Stimulated activated CD4-positive, alpha-beta T cell treated with anti-CD3 and anti-CD28 coated beads, Interleukin-1b, Interleukin-23, amount 100 ng/mL, for 4 hours (primary cell): ENCODE data around the gene TNPO3.

Source experiments
- DNase-seq, 2 donors: peaks; one replicate each; pipeline ENCODE4 v3.0.0-alpha.2; 2020; ENCODE audit warnings: low read depth in 2 of 2

Gene TNPO3

GRCh38 chr7:128908750-128909624 is 145.9 kb downstream of the TNPO3 start:
- no peak for DNase-seq

GRCh38 chr7:128906766-128907559 is 147.9 kb downstream of the TNPO3 start:
- no peak for DNase-seq

- no peak for DNase-seq
Measured at GRCh38 chr7:128906001-128906765, 148.7 kb downstream of the TNPO3 start.

DNA sequence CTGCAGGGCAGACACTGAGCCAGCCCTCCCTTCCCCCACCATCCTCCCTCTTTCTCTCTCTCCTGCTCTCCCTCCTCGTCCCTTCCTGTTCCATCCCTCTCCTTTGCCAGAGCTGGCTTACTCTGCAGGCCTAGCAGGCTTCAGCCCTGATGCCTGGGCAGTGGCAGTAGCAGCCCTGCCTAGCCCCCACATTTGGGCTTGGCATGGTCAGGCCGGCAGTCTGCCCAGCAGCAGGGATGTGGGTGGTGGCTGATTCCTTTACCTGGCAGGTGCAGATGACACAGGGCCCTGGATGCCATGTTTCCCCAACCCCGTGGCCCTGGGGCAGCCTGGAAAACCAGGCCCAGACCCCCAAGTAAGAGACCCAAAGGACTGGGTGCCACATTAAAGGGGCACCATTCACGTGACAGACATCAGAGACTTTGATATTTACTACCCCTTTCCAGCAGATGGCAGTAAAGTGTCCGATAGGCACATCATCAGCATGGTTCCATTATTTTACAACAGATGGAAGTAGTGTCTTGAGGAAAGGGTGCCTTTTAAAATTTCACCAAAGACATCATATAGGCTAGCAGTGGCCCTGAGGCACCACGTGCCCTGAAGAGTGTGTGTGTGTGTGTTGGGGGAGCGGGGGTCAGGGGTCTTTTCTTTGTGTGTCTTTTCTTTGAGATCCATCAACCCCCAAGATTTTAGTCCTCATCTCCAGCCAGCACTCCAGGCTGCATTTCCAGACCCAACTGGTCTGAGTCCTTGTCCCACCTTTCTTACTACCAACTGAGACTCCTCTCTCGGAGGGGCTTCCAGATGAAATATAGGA is 150.3 kb downstream of the TNPO3 start:
- peak in 1 of 2 donors; percentile 7 for DNase-seq
